HG03103 (cell line): Measurements from ENCODE around the gene FER.
"Not testable (repeated sequence)": the region's sequence is repeated elsewhere in the genome, so short reads cannot be mapped to it uniquely, and the experiment has no call there.

Experiments
- ATAC-seq: cut with Tn5 transposase; IDR thresholded peaks from one replicate; pipeline ENCODE4 v1.9.1; 2021; ENCODE audit warnings: low read depth; ENCODE audit not compliant: unreplicated experiment

The FER gene

DNA sequence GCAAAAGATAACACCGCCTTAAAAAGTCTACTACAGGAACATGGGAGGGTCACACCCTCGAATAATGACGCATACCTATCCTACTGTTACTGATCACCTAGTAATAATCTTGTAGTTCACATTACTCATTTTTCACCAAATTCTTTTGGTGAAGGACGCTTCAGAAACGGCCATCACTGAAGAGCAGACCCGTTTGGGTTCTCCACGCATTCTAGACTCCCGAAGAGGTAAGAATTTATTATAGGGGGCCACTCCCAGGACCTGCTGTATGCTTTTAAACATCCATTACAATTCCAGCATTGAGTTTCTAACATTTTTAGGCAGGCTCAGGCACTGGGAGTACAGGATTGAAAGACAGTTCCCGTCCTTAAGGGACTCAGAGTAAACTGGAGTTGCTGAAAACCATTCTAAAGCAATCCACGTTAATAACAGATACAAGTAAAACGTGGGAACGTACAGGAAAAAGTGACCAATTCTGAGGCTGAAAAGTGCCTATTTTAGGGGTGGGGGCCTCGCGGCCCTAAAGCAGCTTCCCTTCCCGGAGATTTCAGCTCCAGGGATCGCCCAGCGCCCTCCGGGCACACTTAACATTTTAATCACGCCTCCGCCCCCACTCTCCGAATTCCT is at the start of gene FER:
Gene FER (plus strand): TSS at position 124 of the 627 bp plus-strand sequence. CDS start 50,286 bp downstream, outside the sequence.
- ATAC-seq: peak; percentile 25

DNA sequence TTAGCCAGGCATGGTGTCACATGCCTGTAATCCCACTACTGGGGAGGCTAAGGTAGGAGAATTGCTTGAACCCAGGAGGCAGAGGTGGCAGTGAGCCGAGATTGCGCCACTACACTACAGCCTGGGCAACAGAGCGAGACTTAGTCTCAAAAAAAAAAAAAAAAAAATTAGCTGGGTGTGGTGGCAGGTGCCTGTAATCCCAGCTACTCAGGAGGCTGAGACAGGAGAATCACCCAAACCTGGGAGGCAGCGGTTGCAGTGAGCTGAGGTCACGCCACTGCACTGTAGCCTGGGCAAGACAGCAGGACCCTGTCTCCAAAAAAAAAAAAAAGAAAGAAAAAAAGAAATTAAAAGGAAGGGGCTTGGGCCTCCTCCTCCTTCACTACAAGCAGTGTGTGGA is 47.3 kb upstream of the FER start:
- ATAC-seq: not testable (repeated sequence)

DNA sequence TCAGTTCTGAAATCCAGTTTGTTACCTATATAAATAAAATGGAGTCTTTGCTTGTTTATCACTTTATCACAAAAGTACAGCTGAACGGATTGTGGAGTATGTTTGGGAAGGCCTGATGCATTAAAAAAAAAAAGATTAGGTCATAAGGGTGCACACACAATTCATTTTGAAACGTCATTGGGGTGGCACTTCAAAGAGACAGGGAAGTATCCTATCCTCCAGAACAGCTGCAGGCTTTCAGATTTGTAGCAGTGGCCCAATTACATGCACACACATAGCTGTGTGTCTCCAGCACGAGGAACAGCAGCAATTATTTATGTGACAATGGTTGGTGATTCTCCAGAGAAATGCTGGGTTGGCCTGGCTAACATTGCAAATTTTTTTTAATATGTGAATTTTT is 46.8 kb upstream of the FER start:
- ATAC-seq: no peak

DNA sequence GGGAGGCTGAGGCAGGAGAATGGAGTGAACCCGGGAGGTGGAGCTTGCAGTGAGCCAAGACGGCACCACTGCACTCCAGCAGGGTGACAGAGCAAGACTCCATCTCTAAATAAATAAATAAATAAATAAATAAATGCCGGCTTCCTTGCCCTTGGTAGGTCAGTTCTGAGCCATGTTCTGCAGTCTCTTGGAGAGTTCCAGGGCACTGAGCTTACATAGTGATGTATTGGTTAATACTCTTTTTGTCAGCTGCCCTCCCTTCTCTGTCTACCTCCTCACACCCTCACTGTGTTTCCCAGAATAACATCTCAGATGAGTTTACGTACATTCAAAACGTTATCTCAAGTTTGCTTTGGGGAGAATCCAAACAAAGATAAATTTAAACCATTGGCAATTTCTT is 45.2 kb upstream of the FER start:
- no peak for ATAC-seq

DNA sequence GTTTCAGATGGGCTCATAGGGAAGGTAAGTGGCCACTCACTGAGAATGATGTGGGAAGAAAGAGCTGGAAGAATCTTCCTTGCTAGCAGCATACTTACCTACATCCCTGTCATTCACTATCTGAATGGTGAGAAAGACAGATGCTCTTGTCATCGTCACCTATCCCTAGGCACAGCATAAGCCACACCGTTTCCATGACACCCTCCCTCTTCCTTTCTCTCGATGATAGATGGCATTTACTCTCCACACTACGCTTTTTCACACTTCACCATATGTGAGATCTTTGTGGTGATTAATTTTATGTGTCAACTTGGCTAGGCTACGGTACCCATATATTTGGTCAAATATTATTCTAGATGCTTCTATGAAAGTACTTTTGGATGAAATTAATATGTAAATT is 44.4 kb upstream of the FER start:
- no peak for ATAC-seq

DNA sequence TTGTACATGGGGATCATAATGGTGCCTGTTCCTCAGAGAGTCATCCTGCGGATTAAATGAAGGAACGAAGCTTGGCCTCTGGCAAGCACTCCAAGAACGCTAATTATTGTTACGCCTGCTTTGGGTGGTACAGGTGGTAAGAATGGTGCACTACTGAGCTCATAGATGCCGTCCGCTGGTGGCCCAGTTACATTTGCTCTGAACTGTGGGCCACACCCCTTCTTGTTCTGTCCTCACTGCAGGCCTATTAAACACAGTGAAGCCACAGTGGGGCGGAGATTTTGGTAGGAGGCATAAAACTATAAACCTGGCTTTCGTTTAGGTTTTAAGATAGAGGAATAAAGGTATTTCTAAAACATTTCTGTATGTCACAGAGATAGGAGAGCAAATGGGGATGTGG is 40.6 kb upstream of the FER start:
- ATAC-seq: no peak

DNA sequence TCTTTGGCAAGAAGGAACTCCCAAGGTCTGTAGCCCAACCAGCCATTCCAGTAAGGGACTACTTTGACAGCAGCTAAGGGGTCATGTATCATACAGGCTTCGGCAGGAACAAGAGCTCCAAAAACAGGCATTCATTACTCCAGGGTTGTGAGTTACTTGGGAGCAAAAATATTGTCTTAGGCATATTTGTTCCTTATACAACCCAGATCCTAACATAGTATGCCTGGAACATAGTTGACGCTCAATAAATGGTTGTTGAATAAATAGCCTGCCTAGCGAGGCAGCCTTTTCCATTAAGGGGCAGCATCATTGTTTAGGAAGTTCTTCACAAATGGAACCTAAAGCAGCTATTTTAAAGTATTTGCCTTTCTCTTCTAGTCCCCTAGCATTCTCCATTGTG is 35.8 kb upstream of the FER start:
- ATAC-seq: no peak

DNA sequence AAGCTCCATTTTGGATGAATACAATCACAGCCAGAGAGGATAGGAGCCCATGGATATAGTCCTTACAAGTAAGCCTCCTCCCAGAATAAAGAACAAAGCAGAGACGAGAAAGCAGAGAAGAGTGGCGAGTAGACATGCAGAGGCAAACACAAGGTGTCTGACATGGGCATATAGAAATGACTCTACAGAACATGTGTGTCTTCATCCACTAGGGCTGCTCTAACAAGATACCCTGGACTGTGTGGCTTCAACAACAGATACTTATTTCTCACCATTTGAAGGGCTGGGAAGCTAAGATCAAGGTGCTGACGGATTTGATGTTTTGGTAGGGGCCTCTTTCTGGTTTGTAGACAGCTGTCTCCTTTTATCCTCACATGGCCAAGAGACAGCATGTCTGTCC is 32.3 kb upstream of the FER start:
- no peak for ATAC-seq

DNA sequence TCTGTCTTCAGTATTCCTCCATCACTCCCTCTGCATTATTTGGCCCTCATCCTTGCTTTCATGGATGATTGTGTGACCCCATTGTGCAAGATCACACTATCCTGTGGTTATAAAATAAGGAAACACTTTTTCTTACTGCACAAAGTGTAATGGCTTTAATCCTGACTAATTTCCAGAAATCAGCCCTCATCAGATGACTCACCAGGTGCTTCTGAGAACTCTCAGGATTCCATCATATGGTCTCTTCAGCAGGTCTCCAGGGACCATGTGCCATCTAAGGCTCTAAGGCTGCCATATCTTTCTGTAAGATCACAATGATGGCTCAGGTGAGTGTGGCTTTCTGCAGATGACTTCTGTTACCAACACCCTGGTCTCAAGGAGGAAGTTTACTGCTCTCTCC is 27.3 kb upstream of the FER start:
- peak; percentile 91 for ATAC-seq

DNA sequence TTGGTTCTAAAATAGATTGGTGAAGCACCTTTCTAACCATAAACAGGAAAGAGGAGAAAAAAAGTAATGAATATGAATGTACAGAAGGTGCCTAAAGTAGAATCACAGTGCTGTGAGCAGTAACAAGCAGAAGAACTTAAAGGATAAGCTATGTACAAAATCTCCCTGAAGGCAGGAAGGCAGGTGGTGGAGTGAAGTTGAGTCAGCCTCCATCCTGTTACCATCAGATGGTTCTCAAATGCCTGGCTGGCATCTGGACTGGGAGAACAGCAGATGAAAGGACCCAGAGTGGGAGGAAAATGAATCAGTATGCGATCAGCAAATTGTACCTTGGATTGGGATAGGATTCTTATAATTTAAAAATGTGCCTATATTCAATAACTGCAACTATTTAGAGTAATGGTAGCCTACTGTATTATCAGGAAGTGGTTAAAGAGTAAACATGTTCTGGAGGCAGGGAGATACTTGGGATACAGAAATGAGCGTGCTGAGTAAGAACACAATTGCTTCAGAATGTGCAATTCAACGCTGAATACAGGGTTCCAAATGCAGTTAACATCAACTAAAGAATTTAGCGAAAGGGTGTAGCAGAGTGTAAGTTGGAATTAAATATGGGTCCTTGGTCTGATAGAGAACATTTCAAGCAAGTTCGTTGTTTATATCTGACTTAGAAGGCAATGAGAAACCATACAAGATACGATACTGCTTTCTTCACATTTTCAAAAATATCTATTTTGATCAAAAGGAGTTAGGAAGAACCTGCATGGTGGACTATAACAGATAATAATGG is 21.1 kb upstream of the FER start:
- no peak for ATAC-seq

DNA sequence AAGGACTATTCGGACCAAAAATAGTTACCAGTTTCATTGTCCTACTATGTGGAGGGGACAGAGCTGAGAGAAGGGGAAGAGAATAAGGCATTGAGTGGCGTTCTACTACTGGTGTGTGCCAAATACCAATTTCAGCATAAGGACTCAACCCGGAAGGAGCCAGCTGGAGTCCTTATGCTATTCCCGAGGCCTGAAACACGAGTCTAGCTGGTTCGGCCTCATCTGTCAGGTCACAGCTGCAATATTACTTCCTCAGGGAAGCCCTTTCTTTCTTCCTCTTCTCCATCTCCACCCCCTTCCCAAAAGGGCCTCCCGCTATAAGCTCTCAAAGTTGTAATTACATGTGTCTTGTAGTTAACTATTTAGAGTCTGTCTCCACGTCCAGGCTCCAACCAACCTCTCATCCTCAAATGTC is 20.5 kb upstream of the FER start:
- no peak for ATAC-seq

DNA sequence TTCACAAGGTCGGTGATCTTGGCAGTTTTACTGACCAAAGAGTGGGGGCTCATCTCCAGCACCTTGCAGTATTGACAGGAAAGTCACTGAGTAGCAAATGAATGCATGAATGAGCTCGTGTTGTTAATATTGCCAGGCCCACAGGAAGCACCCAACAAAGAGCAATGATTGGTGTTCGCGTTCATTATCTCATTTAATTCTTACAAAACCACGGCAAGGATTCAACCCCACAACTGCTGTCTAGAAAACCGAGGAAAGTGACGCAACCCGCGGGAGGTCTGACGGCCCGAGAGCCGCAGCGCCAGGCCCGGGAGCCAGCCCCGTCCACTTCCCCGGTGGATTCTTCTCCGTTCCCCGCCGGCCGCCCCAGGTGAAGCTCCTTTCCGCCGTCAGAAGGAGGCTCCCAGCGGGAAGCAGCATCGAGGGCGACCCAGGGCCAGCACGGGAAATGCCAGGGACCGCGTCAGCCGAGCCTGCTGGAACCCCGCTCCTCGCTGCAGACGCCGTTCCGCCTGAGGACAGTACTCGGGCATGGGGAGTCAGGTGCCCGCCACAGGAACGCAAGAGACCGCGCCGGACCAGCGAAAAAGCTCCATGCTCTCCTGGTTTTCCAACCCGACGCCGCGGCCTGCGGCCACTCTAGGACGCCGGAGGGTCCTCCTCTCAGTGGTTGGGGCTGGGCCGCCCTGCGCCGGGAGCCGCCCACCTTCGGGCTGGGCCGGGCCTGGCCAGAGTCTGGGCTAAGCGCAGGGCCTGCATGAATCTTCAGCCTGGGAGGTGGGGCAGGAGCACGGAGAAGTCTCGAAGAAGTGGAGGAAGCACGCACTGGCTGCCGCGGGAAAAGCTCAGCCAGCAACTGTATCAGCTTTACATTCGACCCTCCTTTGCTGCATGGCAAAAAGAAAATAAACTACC is 19.8 kb upstream of the FER start:
- peak; percentile 53 for ATAC-seq

DNA sequence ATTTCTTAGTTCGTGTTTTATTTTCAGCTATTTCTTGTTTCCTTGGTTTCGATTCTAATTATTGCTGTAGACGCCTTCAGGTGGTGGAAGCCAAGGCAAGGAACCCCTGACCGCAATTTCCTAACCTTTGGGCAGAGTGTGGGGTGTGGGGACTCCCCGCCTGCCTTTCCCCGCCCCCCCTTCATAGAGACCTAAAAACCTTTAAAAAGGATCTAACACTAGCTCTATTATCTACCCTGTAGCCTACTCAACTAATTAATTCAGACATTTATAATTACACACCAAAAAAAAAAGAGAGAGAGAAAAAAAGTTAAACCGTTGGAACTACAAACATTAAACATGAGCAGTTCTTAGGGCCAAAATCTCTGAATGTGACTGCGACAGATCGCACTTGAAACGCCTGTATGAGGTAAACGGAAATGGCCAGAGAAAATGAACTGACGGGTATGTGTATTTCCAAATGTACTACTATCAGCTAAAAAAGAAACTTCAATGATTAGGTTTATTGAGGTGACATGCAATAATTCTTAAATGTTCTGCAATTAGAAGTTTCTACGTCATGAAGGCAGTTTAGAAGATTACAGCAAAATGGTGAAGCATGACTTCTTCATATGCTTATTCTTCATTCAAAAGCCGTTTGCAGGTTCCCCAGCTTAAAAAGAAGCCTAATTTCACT is 19.0 kb upstream of the FER start:
- peak; percentile 23 for ATAC-seq

DNA sequence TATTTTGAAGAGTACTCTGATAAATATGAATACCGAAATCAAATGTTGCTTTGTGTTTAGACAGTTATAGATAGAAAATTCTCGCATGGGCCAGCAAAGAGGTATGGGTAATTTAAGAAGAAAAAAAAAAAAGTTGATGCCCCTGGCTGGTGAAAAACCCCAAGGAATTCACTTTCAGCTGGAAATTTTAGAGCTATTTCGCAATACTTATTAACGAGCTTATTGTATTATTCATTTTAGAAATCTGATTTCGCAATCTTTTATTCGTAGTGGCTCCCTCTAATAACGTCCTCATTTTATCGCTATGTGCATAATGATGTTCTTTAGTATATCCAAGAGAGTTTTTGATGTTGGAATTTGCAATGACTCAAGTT is 18.5 kb upstream of the FER start:
- no peak for ATAC-seq

DNA sequence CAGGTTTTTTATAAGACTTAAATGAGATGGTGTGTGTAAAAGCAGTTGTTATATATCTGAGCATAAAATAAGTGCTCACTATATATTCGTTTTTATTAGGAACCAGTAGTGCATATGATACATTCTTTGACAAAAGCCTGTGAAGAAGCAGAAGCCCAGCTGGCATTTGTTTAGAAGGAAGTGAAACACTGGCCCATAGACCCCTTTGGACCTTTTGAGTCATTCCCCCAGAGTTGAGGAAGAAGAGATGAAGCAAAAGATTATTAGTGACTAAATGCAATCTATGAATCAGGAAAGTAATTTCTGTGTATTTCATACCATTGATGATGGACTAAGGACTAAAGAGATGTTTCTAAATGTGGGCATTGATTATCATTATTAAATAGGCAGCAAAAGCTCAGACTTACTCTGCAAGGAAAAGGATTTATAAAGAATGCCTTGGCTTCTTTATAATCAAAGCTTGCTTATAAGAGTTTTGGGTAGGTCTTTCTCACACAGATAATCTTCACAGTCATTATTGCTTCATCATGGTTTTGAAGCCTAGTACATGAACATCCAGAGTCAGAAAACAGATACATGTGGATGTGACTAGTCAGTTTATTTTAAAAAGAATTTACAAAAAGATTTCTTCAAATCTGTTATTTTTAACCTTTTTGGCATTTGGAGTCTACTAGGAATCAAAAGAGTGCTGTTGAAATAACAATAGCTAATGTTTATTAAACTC is 16.9 kb upstream of the FER start:
- peak; percentile 57 for ATAC-seq

DNA sequence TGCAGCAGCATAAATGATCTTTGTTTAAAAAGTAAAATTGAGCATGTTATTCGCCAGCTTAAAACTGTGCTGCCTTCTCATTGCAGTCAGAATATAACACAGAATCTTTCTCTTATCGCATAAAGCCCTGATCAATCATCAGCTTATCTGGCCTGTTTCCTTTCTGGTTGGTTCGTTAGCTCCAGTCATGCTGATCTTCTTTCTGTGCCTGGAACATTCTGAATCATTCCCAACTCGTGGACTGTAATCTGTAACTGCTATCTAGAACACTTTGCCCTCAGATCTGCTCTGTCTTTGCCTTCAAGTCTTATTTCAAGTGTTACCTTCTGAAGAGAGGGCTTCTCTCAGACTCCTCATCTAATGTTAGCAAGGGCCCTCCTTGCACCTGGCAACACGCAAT is 11.9 kb upstream of the FER start:
- ATAC-seq: no peak

DNA sequence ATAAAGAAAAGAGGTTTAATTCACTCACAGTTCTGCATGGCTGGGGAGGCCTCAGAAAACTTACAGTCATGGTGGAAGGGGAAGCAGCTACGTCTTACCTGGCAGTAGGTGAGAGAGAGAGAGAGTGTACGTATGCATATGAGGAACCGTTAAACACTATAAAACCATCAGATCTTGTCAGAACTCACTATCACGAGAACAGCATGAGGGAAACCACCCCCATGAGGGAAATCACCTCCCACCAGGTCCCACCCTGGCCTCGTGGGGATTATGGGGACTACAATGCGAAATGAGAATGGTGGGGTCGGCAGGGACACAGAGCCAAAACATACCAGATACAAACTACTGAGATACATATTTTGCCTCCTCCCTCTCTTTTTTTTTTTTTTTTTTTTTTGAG is 10.8 kb upstream of the FER start:
- no peak for ATAC-seq

DNA sequence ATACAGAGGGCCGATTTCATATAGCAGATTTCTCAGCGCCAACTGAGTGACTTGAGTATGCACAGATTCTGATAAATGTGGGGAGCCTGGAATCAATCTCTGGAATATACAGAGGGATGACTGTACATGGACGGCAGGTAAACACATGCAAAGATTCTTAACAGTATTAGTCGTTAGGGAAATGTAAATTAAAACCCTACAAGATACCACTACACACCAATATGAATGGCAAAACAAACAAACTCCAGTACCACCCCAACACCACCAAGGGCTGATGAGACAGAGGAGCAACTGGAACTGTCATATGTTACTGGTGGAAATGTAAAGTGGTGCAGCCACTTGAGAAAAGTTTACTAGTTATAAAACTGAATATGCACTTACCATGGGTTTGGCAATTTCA is 8.3 kb upstream of the FER start:
- ATAC-seq: no peak

DNA sequence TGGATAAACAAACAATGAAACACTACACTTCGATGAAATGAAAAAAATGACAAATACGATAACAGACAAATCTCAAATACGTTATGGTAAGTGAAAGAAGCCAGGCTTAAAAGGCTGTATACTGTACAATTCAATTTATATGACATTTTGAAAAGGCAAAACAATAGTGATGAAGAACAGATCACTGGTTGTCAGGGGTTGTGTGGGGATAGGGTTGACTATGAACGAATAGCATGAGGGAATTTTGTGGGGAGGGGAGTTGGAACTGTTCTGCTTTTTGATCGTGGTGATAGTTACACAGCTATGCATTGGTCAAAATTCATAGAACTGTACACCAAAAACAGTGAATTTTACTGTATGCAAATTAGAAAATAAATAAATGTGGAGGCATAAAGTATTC is 7.8 kb upstream of the FER start:
- no peak for ATAC-seq

DNA sequence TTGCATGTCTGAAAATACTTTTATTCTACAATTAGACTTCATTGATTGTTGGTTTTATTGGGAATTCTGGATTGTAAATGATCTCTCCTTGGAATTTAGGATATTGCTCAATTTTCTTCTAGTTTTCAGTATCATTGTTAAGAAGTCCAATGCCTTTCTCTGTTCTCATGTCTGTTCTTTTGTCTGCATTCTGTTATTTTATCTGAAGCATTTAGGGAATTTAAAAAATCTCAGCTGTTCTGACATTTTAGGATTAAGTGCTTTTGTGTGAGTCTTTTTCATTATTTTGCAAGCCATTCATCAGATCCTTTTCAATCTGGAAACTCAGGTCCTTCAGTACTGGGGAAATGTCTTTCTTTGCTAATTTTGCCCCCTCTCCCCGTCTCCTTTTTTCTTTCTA is 4.4 kb upstream of the FER start:
- no peak for ATAC-seq
